Suprapubic skin (tissue), 4 donors: ENCODE results near the gene RAB10.

Source experiments
- CTCF ChIP-seq, 2 donors: fragments of 200-600 bp in 1 of 2; fragments of 450-650 bp in 1 of 2; sonication (generic) in 1 of 2; IDR thresholded peaks; one replicate each; pipeline ENCODE4 v1.5.1; 2016 to 2019; ENCODE audit warnings: antibody characterized with exemption in 2 of 2, mild to moderate bottlenecking in 1 of 2, moderate library complexity in 1 of 2
- EP300 ChIP-seq: sonication (generic); formaldehyde crosslinking; IDR thresholded peaks from one replicate; pipeline ENCODE4 v1.6.1; 2017; ENCODE audit warnings: antibody characterized with exemption
- POLR2AphosphoS5 ChIP-seq, 3 donors: sonication (generic); formaldehyde crosslinking; IDR thresholded peaks; one replicate each; pipeline ENCODE4 v1.6.1; 2017; ENCODE audit warnings: antibody characterized with exemption in 3 of 3

- TF ChIP-seq CTCF (IDR thresholded peaks at IDR 0.05) (no peak), POLR2AphosphoS5 (IDR thresholded peaks at IDR 0.05) (no peak), EP300 (no peak)
Measured at GRCh38 chr2:26016012-26016705, 17.7 kb upstream of the RAB10 start.
